GM23338 (cell line): ENCODE data around the gene ATN1. TPM values are rescaled to one million over a fixed set of nuclear protein-coding genes. Genes with fewer than 3 reads are reported as not detected.
A peak's percentile ranks its signal among the peaks of the same experiment; 100 is the strongest.

Experiments
- ATAC-seq: fragments of 200-7000 bp; cut with Tn5 transposase; 3 replicates; pipeline ENCODE4 v1.9.1; 2020
- DNase-seq: peaks from one replicate; pipeline ENCODE4 v3.0.0-alpha.2; 2015; ENCODE audit warnings: low spot score
- H2AFZ ChIP-seq: fragments of 200-600 bp; sonication (generic); 2 replicates; pipeline ENCODE4 v1.8.0; 2016; ENCODE audit warnings: antibody characterized with exemption, mild to moderate bottlenecking, moderate library complexity
- H3F3A ChIP-seq: fragments of 200-600 bp; sonication (generic); replicated peaks from 2 replicates; pipeline ENCODE4 v1.8.0; 2017; ENCODE audit warnings: antibody characterized with exemption, mixed run types, low read depth
- H3K27ac ChIP-seq: fragments of 200-600 bp; sonication (generic); 2 replicates; pipeline ENCODE4 v1.6.1; 2016; ENCODE audit warnings: low read depth
- H3K27me3 ChIP-seq: fragments of 200-600 bp; sonication (generic); 2 replicates; pipeline ENCODE4 v1.8.0; 2016; ENCODE audit warnings: mild to moderate bottlenecking, mixed run types, moderate library complexity; ENCODE audit not compliant: insufficient read depth
- H3K36me3 ChIP-seq: fragments of 200-600 bp; sonication (generic); 2 replicates; pipeline ENCODE4 v1.8.0; 2016; ENCODE audit warnings: mild to moderate bottlenecking; ENCODE audit not compliant: insufficient read depth
- H3K4me1 ChIP-seq: fragments of 200-600 bp; sonication (generic); 2 replicates; pipeline ENCODE4 v1.8.0; 2016; ENCODE audit warnings: mild to moderate bottlenecking, moderate library complexity; ENCODE audit not compliant: insufficient read depth
- H3K4me2 ChIP-seq: fragments of 200-600 bp; sonication (generic); 2 replicates; pipeline ENCODE4 v1.7.1; 2017; ENCODE audit warnings: mixed run types
- H3K4me3 ChIP-seq: fragments of 200-600 bp; sonication (generic); 2 replicates; pipeline ENCODE4 v1.6.1; 2016; ENCODE audit warnings: mixed run types
- H3K79me2 ChIP-seq: fragments of 200-600 bp; sonication (generic); replicated peaks from 2 replicates; pipeline ENCODE4 v1.8.0; 2017; ENCODE audit warnings: mild to moderate bottlenecking; ENCODE audit not compliant: insufficient read depth
- H3K9me2 ChIP-seq: fragments of 200-600 bp; sonication (generic); 2 replicates; pipeline ENCODE4 v1.8.0; 2017; ENCODE audit not compliant: insufficient read depth
- H4K20me1 ChIP-seq: fragments of 200-600 bp; sonication (generic); replicated peaks from 2 replicates; pipeline ENCODE4 v1.8.0; 2017; ENCODE audit warnings: mild to moderate bottlenecking; ENCODE audit not compliant: insufficient read depth
- H3K27ac Mint-ChIP-seq: 2 replicates; pipeline ENCODE4 v1.8.0; 2020; ENCODE audit warnings: inconsistent platforms, mild to moderate bottlenecking, moderate library complexity, mixed read lengths
- H3K27me3 Mint-ChIP-seq: 3 replicates; pipeline ENCODE4 v1.8.0; 2022; ENCODE audit warnings: low read depth, mild to moderate bottlenecking, moderate library complexity, mixed read lengths, inconsistent platforms; ENCODE audit not compliant: insufficient read depth, poor library complexity
- H3K36me3 Mint-ChIP-seq: 3 replicates; pipeline ENCODE4 v1.8.0; 2021; ENCODE audit warnings: low read depth, mild to moderate bottlenecking, inconsistent platforms, moderate library complexity, mixed read lengths
- H3K4me1 Mint-ChIP-seq: 3 replicates; pipeline ENCODE4 v1.8.0; 2020; ENCODE audit warnings: mild to moderate bottlenecking, inconsistent platforms, mixed read lengths
- H3K4me3 Mint-ChIP-seq: 3 replicates; pipeline ENCODE4 v1.8.0; 2021; ENCODE audit warnings: moderate library complexity, mild to moderate bottlenecking, inconsistent platforms, mixed read lengths
- H3K9me3 Mint-ChIP-seq: 3 replicates; pipeline ENCODE4 v1.8.0; 2020; ENCODE audit warnings: moderate library complexity, mild to moderate bottlenecking, inconsistent platforms, mixed read lengths
- EZH2phosphoT487 ChIP-seq: fragments of 200-600 bp; sonication (generic); IDR thresholded peaks from one replicate; pipeline ENCODE4 v1.8.1; 2018; ENCODE audit warnings: antibody characterized with exemption; ENCODE audit not compliant: unreplicated experiment
- NANOG ChIP-seq: IDR thresholded peaks from 2 replicates; pipeline ENCODE4 v1.6.1; 2016; ENCODE audit warnings: antibody characterized with exemption, borderline replicate concordance
- STAT1 ChIP-seq: IDR thresholded peaks from one replicate; pipeline ENCODE4 v1.6.1; 2016; ENCODE audit warnings: antibody characterized with exemption; ENCODE audit not compliant: unreplicated experiment
- ZNF114 ChIP-seq: fragments of 250-450 bp; sonication (Bioruptor Pico); IDR thresholded peaks from 2 replicates; pipeline ENCODE4 v1.5.0; 2020; ENCODE audit warnings: mild to moderate bottlenecking, moderate library complexity
- ZNF331 ChIP-seq: fragments of 250-450 bp; sonication (Bioruptor Pico); IDR thresholded peaks from 2 replicates; pipeline ENCODE4 v1.5.0; 2020; ENCODE audit warnings: low read depth, mild to moderate bottlenecking, moderate library complexity
- polyA plus RNA-seq: library from polyadenylated mRNA; unstranded; fragments of >200 nt; fragmentation: Nextera tagmentation; extraction: Ambion mirVana; gene quantifications from 2 replicates; pipeline ENCODE4 v1.2.1, GENCODE V29; 2016
- total RNA-seq: library from RNA; depleted of rRNA; stranded (reverse); fragments of >200 nt; shearing (Covaris generic); gene quantifications from 2 replicates; pipeline ENCODE4 v1.2.3, GENCODE V29; 2014
- TF ChIP-seq, protein P1 (sequence below): fragments of 250-450 bp; sonication (Bioruptor Pico); IDR thresholded peaks from 2 replicates; pipeline ENCODE4 v1.5.0; 2020; ENCODE audit warnings: mild to moderate bottlenecking, moderate library complexity
- TF ChIP-seq, protein P2 (sequence below), 2 experiments: fragments of 200-600 bp in 1 of 2; sonication (generic) in 1 of 2; conservative IDR thresholded peaks; 2 replicates each; pipeline versions ENCODE4 v1.5.1 to v1.6.1; 2016 to 2017; ENCODE audit warnings: antibody characterized with exemption in 2 of 2, low read depth in 2 of 2, mild to moderate bottlenecking in 2 of 2, moderate library complexity in 1 of 2
- TF ChIP-seq, protein P3 (sequence below): IDR thresholded peaks from 2 replicates; pipeline ENCODE4 v1.6.1; 2016; ENCODE audit warnings: antibody characterized with exemption

The ATN1 gene
- total and polyA plus RNA-seq, 2 experiments from 2014 or later: 27.2 to 49.6 TPM

DNA sequence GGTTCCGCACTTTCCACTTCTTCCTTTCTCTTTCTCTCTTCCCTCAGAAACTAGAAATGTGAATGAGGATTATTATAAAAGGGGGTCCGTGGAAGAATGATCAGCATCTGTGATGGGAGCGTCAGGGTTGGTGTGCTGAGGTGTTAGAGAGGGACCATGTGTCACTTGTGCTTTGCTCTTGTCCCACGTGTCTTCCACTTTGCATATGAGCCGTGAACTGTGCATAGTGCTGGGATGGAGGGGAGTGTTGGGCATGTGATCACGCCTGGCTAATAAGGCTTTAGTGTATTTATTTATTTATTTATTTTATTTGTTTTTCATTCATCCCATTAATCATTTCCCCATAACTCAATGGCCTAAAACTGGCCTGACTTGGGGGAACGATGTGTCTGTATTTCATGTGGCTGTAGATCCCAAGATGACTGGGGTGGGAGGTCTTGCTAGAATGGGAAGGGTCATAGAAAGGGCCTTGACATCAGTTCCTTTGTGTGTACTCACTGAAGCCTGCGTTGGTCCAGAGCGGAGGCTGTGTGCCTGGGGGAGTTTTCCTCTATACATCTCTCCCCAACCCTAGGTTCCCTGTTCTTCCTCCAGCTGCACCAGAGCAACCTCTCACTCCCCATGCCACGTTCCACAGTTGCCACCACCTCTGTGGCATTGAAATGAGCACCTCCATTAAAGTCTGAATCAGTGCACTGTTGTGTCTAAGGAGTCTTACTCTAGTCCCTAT, 4.6 kb upstream of the ATN1 start (continued):
- TF ChIP-seq, protein P1, sequence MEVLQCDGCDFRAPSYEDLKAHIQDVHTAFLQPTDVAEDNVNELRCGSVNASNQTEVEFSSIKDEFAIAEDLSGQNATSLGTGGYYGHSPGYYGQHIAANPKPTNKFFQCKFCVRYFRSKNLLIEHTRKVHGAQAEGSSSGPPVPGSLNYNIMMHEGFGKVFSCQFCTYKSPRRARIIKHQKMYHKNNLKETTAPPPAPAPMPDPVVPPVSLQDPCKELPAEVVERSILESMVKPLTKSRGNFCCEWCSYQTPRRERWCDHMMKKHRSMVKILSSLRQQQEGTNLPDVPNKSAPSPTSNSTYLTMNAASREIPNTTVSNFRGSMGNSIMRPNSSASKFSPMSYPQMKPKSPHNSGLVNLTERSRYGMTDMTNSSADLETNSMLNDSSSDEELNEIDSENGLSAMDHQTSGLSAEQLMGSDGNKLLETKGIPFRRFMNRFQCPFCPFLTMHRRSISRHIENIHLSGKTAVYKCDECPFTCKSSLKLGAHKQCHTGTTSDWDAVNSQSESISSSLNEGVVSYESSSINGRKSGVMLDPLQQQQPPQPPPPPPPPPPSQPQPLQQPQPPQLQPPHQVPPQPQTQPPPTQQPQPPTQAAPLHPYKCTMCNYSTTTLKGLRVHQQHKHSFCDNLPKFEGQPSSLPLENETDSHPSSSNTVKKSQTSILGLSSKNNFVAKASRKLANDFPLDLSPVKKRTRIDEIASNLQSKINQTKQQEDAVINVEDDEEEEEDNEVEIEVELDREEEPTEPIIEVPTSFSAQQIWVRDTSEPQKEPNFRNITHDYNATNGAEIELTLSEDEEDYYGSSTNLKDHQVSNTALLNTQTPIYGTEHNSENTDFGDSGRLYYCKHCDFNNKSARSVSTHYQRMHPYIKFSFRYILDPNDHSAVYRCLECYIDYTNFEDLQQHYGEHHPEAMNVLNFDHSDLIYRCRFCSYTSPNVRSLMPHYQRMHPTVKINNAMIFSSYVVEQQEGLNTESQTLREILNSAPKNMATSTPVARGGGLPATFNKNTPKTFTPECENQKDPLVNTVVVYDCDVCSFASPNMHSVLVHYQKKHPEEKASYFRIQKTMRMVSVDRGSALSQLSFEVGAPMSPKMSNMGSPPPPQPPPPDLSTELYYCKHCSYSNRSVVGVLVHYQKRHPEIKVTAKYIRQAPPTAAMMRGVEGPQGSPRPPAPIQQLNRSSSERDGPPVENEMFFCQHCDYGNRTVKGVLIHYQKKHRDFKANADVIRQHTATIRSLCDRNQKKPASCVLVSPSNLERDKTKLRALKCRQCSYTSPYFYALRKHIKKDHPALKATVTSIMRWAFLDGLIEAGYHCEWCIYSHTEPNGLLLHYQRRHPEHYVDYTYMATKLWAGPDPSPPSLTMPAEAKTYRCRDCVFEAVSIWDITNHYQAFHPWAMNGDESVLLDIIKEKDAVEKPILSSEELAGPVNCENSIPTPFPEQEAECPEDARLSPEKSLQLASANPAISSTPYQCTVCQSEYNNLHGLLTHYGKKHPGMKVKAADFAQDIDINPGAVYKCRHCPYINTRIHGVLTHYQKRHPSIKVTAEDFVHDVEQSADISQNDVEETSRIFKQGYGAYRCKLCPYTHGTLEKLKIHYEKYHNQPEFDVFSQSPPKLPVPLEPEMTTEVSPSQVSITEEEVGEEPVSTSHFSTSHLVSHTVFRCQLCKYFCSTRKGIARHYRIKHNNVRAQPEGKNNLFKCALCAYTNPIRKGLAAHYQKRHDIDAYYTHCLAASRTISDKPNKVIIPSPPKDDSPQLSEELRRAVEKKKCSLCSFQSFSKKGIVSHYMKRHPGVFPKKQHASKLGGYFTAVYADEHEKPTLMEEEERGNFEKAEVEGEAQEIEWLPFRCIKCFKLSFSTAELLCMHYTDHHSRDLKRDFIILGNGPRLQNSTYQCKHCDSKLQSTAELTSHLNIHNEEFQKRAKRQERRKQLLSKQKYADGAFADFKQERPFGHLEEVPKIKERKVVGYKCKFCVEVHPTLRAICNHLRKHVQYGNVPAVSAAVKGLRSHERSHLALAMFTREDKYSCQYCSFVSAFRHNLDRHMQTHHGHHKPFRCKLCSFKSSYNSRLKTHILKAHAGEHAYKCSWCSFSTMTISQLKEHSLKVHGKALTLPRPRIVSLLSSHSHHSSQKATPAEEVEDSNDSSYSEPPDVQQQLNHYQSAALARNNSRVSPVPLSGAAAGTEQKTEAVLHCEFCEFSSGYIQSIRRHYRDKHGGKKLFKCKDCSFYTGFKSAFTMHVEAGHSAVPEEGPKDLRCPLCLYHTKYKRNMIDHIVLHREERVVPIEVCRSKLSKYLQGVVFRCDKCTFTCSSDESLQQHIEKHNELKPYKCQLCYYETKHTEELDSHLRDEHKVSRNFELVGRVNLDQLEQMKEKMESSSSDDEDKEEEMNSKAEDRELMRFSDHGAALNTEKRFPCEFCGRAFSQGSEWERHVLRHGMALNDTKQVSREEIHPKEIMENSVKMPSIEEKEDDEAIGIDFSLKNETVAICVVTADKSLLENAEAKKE (CRISPR knock-in tag): no peak
- no peak for TF ChIP-seq ZNF114 (CRISPR knock-in tag)
- TF ChIP-seq, protein P2, sequence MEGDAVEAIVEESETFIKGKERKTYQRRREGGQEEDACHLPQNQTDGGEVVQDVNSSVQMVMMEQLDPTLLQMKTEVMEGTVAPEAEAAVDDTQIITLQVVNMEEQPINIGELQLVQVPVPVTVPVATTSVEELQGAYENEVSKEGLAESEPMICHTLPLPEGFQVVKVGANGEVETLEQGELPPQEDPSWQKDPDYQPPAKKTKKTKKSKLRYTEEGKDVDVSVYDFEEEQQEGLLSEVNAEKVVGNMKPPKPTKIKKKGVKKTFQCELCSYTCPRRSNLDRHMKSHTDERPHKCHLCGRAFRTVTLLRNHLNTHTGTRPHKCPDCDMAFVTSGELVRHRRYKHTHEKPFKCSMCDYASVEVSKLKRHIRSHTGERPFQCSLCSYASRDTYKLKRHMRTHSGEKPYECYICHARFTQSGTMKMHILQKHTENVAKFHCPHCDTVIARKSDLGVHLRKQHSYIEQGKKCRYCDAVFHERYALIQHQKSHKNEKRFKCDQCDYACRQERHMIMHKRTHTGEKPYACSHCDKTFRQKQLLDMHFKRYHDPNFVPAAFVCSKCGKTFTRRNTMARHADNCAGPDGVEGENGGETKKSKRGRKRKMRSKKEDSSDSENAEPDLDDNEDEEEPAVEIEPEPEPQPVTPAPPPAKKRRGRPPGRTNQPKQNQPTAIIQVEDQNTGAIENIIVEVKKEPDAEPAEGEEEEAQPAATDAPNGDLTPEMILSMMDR (conservative IDR thresholded peaks at IDR 0.05; ENCODE audit: low read depth in 2 of 2): no peak
- TF ChIP-seq STAT1: no peak
- no peak for TF ChIP-seq NANOG
- no peak for TF ChIP-seq ZNF331
- TF ChIP-seq EZH2phosphoT487: no peak

DNA sequence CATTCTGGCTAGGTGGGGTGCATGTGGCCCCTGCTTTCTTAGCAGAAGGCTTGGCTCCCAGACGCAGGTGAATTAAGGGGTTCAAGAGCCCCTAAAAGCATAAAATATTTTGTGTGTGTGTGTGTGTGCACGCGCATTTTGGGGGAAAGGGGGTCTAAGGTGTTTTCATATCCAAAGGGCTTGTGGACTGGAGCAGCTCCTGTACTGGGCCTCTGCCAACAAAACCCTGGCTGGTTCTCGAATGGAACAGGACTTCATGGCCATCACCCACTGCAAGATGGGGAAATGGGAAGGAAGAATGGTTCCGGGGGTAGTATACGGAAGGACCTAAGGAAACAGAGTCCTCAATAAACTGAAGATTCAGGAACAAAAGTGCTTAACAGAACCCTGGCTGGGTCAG, 3.9 kb upstream of the ATN1 start:
- DNase-seq (no peak), ATAC-seq (no peak)
- H3K27ac Mint-ChIP-seq: peak overlapping the region; percentile 97; the same call in 1 of the 2 replicates
- Histone ChIP-seq H3K9me2 (no peaks in the 10 kb centered on the region), H3K79me2 (peaks cover 12% of the 10 kb centered on the region), H3K27ac (no peak overlapping the region), H3K4me3 (no peak overlapping the region), H2AFZ (no peak overlapping the region), H3K4me1 (peaks cover 30% of the 10 kb centered on the region), H3F3A (peaks cover 24% of the 10 kb centered on the region), H4K20me1 (no peaks in the 10 kb centered on the region; the same call in 1 of the 2 replicates), H3K36me3 (no peaks in the 10 kb centered on the region; the same call in none of the 2 replicates), H3K27me3 (no peaks in the 10 kb centered on the region), H3K4me2 (no peak overlapping the region)
- H3K4me3 Mint-ChIP-seq: peak overlapping the region; percentile 81; the same call in 1 of the 3 replicates
- H3K4me1 Mint-ChIP-seq: peaks cover 53% of the 10 kb centered on the region
- peaks cover 35% of the 10 kb centered on the region for H3K27me3 Mint-ChIP-seq
- H3K9me3 Mint-ChIP-seq: no peaks in the 10 kb centered on the region; the same call in 1 of the 3 replicates
- peaks cover 39% of the 10 kb centered on the region for H3K36me3 Mint-ChIP-seq
- no peak for TF ChIP-seq EZH2phosphoT487
- TF ChIP-seq, protein P3, sequence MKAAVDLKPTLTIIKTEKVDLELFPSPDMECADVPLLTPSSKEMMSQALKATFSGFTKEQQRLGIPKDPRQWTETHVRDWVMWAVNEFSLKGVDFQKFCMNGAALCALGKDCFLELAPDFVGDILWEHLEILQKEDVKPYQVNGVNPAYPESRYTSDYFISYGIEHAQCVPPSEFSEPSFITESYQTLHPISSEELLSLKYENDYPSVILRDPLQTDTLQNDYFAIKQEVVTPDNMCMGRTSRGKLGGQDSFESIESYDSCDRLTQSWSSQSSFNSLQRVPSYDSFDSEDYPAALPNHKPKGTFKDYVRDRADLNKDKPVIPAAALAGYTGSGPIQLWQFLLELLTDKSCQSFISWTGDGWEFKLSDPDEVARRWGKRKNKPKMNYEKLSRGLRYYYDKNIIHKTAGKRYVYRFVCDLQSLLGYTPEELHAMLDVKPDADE: no peak
